GM18907 (cell line): ENCODE data around the gene MCTP2.
A peak's percentile ranks its signal among the peaks of the same experiment; 100 is the strongest.

Experiments
- ATAC-seq: cut with Tn5 transposase; IDR thresholded peaks from one replicate; pipeline ENCODE4 v1.9.1; 2021; ENCODE audit warnings: mild to moderate bottlenecking, moderate library complexity; ENCODE audit not compliant: unreplicated experiment

The MCTP2 gene

GRCh38 chr15:94262201-94262600 is 30.8 kb downstream of the MCTP2 start:
- ATAC-seq, result no peak

DNA sequence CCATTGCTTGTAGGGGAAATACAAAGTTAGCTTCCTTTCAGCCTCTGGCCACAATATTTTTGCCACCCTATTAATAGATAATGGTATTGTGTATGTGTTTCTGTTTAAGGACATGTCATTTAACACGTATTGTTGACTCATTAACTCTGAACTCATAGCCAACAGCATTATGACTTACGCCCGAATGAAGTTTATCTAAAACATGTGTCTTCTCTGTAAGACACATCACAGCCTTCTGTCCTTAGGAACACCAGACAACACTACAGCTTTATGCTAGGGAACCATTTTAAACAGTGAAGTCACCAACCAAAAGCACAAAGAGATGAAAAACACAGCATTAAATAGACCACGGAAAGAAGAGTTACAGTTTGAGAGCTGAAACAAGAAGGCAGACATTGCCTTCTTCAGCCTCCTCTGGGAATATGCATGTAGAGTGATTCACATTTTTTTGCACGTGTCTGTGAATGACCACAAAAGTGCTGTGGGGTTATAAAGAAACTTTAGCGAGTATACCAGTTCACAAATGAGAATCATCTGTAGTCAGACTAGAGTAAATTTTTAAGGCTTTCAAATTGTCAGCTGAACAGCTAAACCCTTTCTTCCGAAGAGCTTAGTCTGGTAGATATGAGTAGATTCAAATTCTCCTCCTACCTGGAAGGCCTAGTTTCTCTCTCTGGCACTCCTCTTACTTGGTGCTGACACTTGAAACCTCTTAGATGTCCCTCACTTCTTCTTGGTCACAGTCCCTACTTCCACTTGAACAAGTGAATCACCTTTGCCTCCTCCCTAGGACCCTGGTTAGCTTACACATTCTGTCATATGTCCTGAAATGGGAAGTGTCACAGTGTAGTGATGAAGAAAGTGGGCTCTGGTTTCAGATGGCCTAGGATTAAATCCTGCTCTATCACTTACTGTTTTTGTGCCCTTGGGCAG is 32.2 kb downstream of the MCTP2 start:
- ATAC-seq, result peak; percentile 81

DNA sequence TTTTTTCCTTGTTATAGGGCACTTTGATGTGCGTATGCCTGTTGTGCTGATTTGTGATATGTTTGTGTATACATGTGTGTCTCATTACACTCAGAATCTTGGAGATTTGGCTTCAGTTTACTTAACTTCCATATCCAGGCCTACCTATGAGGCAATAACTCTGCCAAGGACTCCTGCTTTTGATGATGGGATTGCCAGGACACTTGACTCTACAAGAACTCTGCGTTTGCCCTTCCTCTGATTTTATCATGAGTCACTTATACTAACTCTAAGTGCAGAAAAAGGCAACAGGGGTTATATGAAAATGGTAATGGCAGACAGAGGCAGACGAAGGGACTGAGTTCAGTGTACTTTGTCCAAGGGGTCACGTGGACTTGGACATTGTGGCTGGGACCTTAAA is 33.6 kb downstream of the MCTP2 start:
- no peak for ATAC-seq

- no peak for ATAC-seq
These were observed 34.6 kb downstream of the MCTP2 start for GRCh38 chr15:94265982-94266381.

DNA sequence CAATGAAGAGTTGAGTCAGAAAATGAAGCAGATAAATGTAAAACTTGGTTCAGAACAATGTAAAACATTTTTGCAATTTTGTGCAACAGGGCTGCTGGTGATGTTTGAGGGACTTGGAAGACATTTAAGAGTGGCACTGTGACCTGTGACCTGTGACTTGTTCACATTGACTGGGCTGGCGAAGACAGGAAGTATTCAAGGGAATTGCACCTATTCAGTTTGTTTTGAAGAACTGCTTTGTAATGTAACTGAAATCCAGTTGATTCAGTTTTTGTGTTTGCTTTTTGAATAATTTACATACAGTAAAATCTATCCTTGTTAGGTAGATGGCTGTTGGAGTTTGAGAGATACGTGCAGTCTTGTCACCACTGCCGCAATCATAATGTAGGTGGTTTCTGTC is 35.4 kb downstream of the MCTP2 start:
- no peak for ATAC-seq

- no peak for ATAC-seq
These were observed 38.6 kb downstream of the MCTP2 start for GRCh38 chr15:94269954-94270353.

DNA sequence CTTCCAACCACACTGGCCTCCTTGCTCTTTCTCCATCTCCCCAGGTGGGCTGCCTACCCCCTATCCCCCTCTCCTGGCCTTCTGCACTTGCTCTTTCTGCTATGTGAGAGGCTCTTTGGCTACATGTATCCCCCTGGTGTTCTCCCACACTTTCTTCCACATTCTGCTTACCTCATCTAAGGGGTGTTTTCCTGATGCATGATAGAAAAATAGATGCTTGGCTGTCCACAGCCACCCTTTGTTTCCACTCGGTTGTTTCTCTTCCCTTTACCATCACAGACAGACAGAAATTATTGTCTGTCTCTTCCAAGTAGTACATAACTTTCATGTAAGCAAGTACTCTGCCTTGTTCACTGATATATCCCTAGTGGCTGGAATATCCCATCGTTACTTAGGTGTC is 39.2 kb downstream of the MCTP2 start:
- ATAC-seq, result no peak

DNA sequence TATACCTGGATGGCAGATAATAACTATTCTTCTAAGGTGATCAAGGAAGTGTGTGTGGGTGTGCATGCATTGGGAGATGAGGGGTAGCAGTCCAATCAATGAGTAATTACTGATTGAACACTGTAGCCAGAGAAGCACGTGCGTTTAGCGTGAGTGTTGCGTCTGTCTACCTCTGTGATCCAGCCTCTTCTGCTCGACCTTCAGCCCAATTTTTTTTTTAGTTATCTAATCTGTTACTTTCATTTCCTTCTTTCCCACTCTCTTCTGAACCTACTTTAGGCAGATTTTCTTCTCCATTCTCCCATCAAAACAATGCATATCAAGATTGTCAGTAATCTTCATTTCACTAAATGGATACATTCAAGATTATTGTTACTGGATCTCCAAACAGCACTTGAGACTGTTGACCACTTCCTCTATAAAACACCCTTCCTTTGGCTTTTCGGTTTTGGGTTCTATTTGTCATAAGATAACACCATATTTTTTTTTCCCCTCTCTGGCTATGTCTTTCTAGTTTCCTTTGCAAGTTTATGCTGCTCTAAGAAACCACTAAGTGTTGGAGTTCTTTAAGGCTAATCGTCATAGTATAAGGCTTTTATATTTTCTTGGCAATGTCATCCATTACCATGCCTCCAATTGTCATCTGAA is 41.0 kb downstream of the MCTP2 start:
- ATAC-seq, result peak; percentile 87

DNA sequence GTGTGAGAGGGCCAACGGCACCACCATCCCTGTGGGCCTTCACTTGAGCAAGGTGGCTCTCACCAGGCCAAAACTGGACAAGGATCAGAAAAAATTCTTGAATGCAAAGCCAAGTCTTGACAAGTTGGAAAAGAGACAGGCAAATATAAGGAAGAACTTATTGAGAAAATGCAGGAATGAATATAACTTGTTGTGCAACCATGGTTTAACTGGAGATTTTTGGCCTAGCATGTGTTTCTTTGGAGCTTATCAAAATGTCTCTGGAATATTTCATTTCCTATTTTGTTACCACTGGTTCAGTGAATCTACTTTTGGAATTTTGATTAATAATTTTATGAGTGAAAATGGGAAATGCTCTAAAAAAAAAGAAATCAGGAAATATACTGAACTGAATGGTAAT is 42.5 kb downstream of the MCTP2 start:
- ATAC-seq, result no peak

DNA sequence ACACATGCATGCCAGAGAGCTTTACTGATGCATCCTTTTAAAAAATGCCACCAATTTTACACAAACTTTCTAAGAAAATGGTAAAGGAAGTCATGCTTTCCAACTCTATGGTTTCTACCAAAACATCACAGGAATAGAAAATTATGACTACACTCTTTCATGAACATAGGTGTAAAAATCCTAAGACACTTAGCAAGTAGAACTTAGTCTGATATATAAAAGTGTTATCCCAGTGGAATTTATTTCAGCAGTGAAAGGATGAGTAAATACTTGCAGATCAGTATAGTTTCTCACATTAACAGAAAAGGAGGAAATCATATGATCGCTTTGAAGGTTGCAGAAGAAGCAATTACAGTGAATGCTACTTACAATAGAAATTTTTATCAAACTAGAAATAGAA is 43.4 kb downstream of the MCTP2 start:
- no peak for ATAC-seq

DNA sequence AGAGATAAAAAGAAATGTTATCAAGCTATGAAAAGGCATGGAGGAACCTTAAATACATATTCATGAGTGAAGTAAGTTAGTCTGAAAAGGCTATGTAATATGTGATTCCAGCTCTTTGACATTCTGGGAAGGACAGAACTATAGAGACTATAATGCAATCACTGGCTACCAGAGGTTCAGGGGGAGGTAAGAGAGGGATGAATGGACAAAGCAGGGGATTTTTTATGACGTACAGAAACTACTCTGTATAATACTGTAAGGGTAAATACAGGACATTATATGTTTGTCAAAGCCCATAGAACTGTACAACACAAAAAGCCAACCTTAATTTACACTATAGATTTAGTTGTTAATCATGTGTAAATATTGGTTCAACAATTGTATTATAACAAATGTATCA is 46.1 kb downstream of the MCTP2 start:
- no peak for ATAC-seq

GRCh38 chr15:94279736-94280135 is 48.4 kb downstream of the MCTP2 start:
- no peak for ATAC-seq

GRCh38 chr15:94280301-94280700 is 48.9 kb downstream of the MCTP2 start:
- no peak for ATAC-seq

- ATAC-seq, result no peak
These were observed 51.2 kb downstream of the MCTP2 start for GRCh38 chr15:94282269-94283250.

- ATAC-seq, result no peak
These were observed 55.2 kb downstream of the MCTP2 start for GRCh38 chr15:94286583-94286982.

- ATAC-seq, result peak; percentile 96
These were observed 56.5 kb downstream of the MCTP2 start for GRCh38 chr15:94287794-94288246.

DNA sequence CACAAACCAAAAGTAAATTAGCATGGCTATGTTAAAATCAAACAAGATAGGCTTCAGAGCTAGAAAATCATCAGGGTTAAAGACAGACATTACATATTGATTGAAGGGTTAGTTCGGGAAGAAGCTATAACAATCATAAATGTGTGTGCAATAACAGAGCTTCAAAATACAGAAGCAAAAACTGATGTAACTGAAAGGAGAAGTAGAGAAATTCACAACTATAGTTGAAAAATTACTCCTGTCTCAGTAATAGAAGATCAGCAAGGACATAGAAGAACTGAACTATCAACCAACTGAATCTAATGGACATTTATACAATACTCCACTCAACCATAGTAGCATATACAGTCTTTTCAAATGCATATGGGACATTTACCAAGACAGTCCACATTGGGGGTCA is 59.4 kb downstream of the MCTP2 start:
- ATAC-seq, result no peak

GRCh38 chr15:94293411-94294402 is 62.3 kb downstream of the MCTP2 start:
- ATAC-seq, result no peak

DNA sequence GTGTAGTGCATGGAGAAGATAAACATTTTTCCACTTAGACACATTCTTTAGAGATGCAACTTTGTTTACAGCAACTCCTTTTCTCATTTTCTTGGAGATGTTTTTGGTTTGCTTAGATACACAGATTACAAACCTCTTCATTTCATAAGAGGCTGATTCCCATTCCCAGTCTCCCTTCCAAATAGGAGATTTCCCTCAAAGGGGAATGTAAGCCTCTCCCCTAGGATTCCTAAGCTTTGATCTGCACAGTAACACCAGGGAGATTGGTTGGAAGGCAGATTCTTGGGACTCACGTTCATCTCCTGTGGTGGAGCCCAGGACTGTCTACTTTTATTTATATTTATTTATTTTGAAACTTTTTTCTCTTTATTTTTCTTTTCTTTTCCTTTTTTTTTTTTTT is 63.2 kb downstream of the MCTP2 start:
- no peak for ATAC-seq

GRCh38 chr15:94295275-94295674 is 63.9 kb downstream of the MCTP2 start:
- ATAC-seq, result no peak
